DOHH2 (cell line): Measurements from ENCODE around the gene RRP12.

Experiments
- H3F3A ChIP-seq: fragments of 200-600 bp; sonication (generic), shearing (Covaris generic); 2 replicates; pipeline ENCODE4 v1.6.0; 2016; ENCODE audit warnings: antibody characterized with exemption, mild to moderate bottlenecking; ENCODE audit not compliant: control insufficient read depth, insufficient read depth
- H3K27ac ChIP-seq: fragments of 200-600 bp; sonication (generic); 2 replicates; pipeline ENCODE4 v1.5.1; 2014; ENCODE audit warnings: low read depth, mild to moderate bottlenecking, low read length, moderate library complexity
- H3K27me3 ChIP-seq: fragments of 200-600 bp; sonication (generic); 2 replicates; pipeline ENCODE4 v1.6.1; 2014; ENCODE audit warnings: mild to moderate bottlenecking, low read length, mixed read lengths; ENCODE audit not compliant: control insufficient read depth
- H3K36me3 ChIP-seq: fragments of 200-600 bp; sonication (generic); 2 replicates; pipeline ENCODE4 v1.6.1; 2014; ENCODE audit warnings: mild to moderate bottlenecking, low read length, moderate library complexity, mixed read lengths; ENCODE audit not compliant: control insufficient read depth
- H3K4me1 ChIP-seq: fragments of 200-600 bp; sonication (generic); 2 replicates; pipeline ENCODE4 v1.6.1; 2014; ENCODE audit warnings: mild to moderate bottlenecking, low read length, mixed read lengths; ENCODE audit not compliant: control insufficient read depth
- H3K4me2 ChIP-seq: fragments of 200-600 bp; sonication (generic); 2 replicates; pipeline ENCODE4 v1.6.0; 2014; ENCODE audit warnings: mild to moderate bottlenecking, low read length, moderate library complexity
- H3K4me3 ChIP-seq: fragments of 200-600 bp; sonication (generic); 2 replicates; pipeline ENCODE4 v1.5.1; 2014; ENCODE audit warnings: mild to moderate bottlenecking, low read length, mixed read lengths
- H3K79me2 ChIP-seq: fragments of 200-600 bp; sonication (generic); 2 replicates; pipeline ENCODE4 v1.6.1; 2014; ENCODE audit warnings: mild to moderate bottlenecking, low read length, mixed read lengths; ENCODE audit not compliant: control insufficient read depth
- H3K9me2 ChIP-seq: fragments of 200-600 bp; sonication (generic); replicated peaks from 2 replicates; pipeline ENCODE4 v1.6.1; 2014; ENCODE audit warnings: mild to moderate bottlenecking, low read length, mixed read lengths; ENCODE audit not compliant: control insufficient read depth
- H3K9me3 ChIP-seq: fragments of 200-600 bp; sonication (generic); 2 replicates; pipeline ENCODE4 v1.6.1; 2014; ENCODE audit warnings: antibody characterized with exemption, low read length, mixed read lengths; ENCODE audit not compliant: control insufficient read depth, insufficient read depth
- H4K20me1 ChIP-seq: fragments of 200-600 bp; sonication (generic); 2 replicates; pipeline ENCODE4 v1.6.0; 2014; ENCODE audit warnings: low read depth, mild to moderate bottlenecking, antibody characterized with exemption, low read length, moderate library complexity; ENCODE audit not compliant: control insufficient read depth, insufficient read depth
- EZH2phosphoT487 ChIP-seq: fragments of 200-600 bp; sonication (generic); IDR thresholded peaks from 2 replicates; pipeline ENCODE4 v1.6.1; 2017; ENCODE audit warnings: borderline replicate concordance, mild to moderate bottlenecking, antibody characterized with exemption, low read length, moderate library complexity, mixed read lengths
- TF ChIP-seq, protein P1 (sequence below): fragments of 200-600 bp; sonication (generic); IDR thresholded peaks from one replicate; pipeline ENCODE4 v1.5.1; 2014; ENCODE audit warnings: antibody characterized with exemption, mild to moderate bottlenecking, low read depth, low read length; ENCODE audit not compliant: poor library complexity, severe bottlenecking

The RRP12 gene

DNA sequence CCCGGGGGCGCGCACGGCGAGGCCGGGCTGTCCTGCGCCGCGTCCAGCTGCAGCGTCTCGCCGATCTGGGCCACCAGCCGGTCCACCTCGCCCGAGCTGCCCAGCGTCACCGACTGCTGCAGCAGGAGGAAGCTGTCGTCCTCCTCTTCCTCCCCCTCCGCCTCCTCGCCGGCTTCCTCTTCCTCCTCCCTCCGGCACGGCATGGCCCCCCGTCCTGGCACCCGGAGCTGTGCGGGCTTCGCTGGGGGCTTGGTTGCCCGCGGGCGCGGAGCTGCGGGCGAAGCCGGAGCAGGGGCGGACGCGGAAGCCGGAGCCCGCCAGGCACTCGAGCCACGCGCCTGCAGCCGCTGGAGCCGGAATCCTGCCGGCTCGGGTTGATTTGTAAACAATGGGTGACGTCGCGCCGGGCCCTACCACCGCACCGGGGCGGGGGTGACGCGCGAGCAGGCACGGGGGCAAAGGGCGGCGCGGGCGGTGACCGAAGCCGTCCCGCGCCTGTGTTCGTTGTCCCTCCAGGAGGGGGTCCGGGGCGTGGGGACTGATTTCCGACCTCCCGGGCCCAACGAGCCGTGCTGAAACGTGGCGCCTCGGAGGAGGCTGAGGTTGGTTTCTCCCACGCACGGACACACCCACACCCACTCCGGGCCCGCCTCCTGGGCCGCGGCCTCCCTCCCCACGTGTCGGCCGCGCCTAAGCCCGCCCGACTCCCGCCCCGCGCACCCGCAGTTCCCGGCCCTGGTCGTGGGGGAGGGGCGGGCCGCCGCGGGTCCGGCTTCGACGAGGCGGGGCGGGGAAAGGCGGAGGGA lies 66.6 kb downstream of the RRP12 start, which contains the start of gene FRAT2:
FRAT2 (minus strand) TSS at position 360 of the 806 bp plus-strand sequence; CDS start at position 203, 157 bp downstream.
- Histone ChIP-seq H3K27me3 (peaks cover 23% of the 10 kb centered on the region), H3K4me1 (peaks cover 39% of the 10 kb centered on the region), H3K27ac (peak within 1 kb of the TSS; percentile 61), H3K9me2 (no peaks in the 10 kb centered on the region), H3K36me3 (peaks cover 10% of the 10 kb centered on the region), H3F3A (peaks cover 4% of the 10 kb centered on the region; the same call in 1 of the 2 replicates), H3K4me2 (peak within 1 kb of the TSS; percentile 78), H3K4me3 (peak within 1 kb of the TSS; percentile 87), H3K79me2 (peaks cover 34% of the 10 kb centered on the region), H3K9me3 (no peaks in the 10 kb centered on the region), H4K20me1 (no peaks in the 10 kb centered on the region)
- TF ChIP-seq, protein P1, sequence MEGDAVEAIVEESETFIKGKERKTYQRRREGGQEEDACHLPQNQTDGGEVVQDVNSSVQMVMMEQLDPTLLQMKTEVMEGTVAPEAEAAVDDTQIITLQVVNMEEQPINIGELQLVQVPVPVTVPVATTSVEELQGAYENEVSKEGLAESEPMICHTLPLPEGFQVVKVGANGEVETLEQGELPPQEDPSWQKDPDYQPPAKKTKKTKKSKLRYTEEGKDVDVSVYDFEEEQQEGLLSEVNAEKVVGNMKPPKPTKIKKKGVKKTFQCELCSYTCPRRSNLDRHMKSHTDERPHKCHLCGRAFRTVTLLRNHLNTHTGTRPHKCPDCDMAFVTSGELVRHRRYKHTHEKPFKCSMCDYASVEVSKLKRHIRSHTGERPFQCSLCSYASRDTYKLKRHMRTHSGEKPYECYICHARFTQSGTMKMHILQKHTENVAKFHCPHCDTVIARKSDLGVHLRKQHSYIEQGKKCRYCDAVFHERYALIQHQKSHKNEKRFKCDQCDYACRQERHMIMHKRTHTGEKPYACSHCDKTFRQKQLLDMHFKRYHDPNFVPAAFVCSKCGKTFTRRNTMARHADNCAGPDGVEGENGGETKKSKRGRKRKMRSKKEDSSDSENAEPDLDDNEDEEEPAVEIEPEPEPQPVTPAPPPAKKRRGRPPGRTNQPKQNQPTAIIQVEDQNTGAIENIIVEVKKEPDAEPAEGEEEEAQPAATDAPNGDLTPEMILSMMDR: no peak
- no peak for TF ChIP-seq EZH2phosphoT487

DNA sequence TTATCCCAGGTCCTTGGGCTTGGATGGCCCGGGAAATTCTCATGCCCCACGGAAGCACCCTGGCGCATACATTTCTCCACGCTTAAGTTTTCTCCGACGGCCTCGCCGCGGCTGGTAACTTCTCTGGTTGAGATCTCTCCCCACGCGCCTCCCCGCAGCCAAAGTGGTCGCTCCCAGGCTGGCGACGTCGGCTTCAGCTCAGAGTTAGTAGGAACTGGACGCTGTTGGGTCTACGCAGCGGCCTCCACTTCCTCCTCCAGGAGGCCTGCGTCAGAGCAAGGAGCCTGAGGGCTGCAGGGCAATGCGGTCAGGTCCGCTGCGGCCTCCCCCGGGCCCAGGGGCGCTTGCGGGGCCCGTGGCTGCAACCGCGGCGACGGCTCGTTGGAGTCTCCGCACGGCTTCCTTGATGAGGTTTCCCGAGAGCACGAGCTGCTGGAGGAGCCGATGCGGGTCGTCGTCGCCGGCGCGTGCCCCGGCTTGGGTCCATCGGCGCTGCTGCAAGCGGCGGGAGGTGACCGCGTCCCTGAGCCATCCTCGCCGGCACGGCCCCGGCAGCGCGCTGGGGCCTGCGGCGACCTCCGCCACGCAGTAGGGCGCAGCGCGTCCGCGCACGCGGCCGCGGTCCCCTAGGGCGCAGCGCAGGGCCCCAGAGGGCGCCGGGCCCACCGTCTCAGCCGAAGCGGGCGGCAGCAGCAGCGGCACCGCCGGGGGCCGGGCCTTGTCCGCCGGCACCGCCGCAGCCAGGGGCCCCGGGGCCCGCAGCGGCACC lies 67.4 kb downstream of the RRP12 start:
- peaks cover 39% of the 10 kb centered on the region for H3K4me1 ChIP-seq
- TF ChIP-seq, protein P1: peak; percentile 17
- no peak for TF ChIP-seq EZH2phosphoT487
- no peaks in the 10 kb centered on the region for H3K9me2 ChIP-seq
- peaks cover 14% of the 10 kb centered on the region for H3K36me3 ChIP-seq
- H3K4me2 ChIP-seq: peak overlapping the region; percentile 78
- peaks cover 23% of the 10 kb centered on the region for H3K27me3 ChIP-seq
- peaks cover 4% of the 10 kb centered on the region; the same call in 1 of the 2 replicates for H3F3A ChIP-seq
- peaks cover 34% of the 10 kb centered on the region for H3K79me2 ChIP-seq
- peak overlapping the region; percentile 87 for H3K4me3 ChIP-seq
- no peak overlapping the region for H3K27ac ChIP-seq
- H4K20me1 ChIP-seq: no peaks in the 10 kb centered on the region
- no peaks in the 10 kb centered on the region for H3K9me3 ChIP-seq

DNA sequence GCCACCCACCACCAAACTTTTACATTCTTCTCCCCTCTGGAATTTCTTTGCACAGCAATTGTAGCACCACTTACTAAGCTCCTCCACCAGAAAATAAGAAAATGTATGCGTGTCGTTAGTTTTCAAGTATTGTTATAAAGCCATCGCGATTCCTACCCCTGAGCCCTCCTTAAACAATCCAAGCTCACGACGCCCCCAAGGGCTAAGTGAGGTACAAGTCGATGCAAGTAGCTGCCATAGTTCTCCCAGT lies 67.9 kb downstream of the RRP12 start:
- Histone ChIP-seq H3F3A (peaks cover 4% of the 10 kb centered on the region; the same call in 1 of the 2 replicates), H3K4me3 (peak overlapping the region; percentile 87), H3K9me3 (no peaks in the 10 kb centered on the region), H3K9me2 (no peaks in the 10 kb centered on the region), H4K20me1 (no peaks in the 10 kb centered on the region), H3K79me2 (peaks cover 34% of the 10 kb centered on the region), H3K4me2 (peak overlapping the region; percentile 69), H3K27me3 (peaks cover 22% of the 10 kb centered on the region), H3K36me3 (peaks cover 16% of the 10 kb centered on the region), H3K27ac (no peak overlapping the region), H3K4me1 (peaks cover 39% of the 10 kb centered on the region)
- TF ChIP-seq, protein P1: peak; percentile 60
- TF ChIP-seq EZH2phosphoT487: no peak
